Stimulated activated CD4-positive, alpha-beta T cell treated with anti-CD3 and anti-CD28 coated beads, Interleukin-12 subunit alpha, Interleukin-12 subunit beta, amount 100 ng/mL, for 4 hours (primary cell): ENCODE data around the gene GAGE12D.
"Not testable (repeated sequence)": the region's sequence is repeated elsewhere in the genome, so short reads cannot be mapped to it uniquely, and the experiment has no call there.

Source experiments
- DNase-seq: peaks from one replicate; pipeline ENCODE4 v3.0.0-alpha.2; 2020

Gene GAGE12D

GRCh38 chrX:49541433-49541832 lies at the start of gene GAGE12D:
TSS of gene GAGE12D (plus strand) at chrX:49541733. CDS start at chrX:49542888, 1,155 bp downstream.
- not testable (repeated sequence) for DNase-seq

GRCh38 chrX:49531877-49532276 lies 9.7 kb upstream of the GAGE12D start, which contains the start of gene GAGE12C:
TSS of gene GAGE12C (plus strand) at chrX:49532177. CDS start at chrX:49533332, 1,155 bp downstream.
- not testable (repeated sequence) for DNase-seq

- DNase-seq: not testable (repeated sequence)
These were observed 9.5 kb downstream of the GAGE12D start, which contains the start of gene GAGE12E for GRCh38 chrX:49550989-49551388. TSS of gene GAGE12E (plus strand) at chrX:49551289. CDS start at chrX:49552444, 1,155 bp downstream.

GRCh38 chrX:49560542-49560941 lies 19.0 kb downstream of the GAGE12D start, which contains the start of gene GAGE12F:
TSS of gene GAGE12F (plus strand) at chrX:49560842. CDS start at chrX:49561997, 1,155 bp downstream.
- not testable (repeated sequence) for DNase-seq

- DNase-seq: not testable (repeated sequence)
These were observed 27.2 kb downstream of the GAGE12D start for GRCh38 chrX:49568728-49569127.

GRCh38 chrX:49569152-49569551 lies 27.6 kb downstream of the GAGE12D start:
- DNase-seq: not testable (repeated sequence)

- DNase-seq: not testable (repeated sequence)
These were observed 28.6 kb downstream of the GAGE12D start, which contains the start of gene GAGE12G for GRCh38 chrX:49570100-49570499. TSS of gene GAGE12G (plus strand) at chrX:49570400. CDS start at chrX:49571555, 1,155 bp downstream.

GRCh38 chrX:49579649-49580048 lies 38.1 kb downstream of the GAGE12D start, which contains the start of gene GAGE12H:
TSS of gene GAGE12H (plus strand) at chrX:49579949. CDS start at chrX:49581104, 1,155 bp downstream.
- not testable (repeated sequence) for DNase-seq

GRCh38 chrX:49589196-49589595 lies 47.7 kb downstream of the GAGE12D start, which contains the start of gene GAGE2A:
TSS of gene GAGE2A (plus strand) at chrX:49589496. CDS start at chrX:49590651, 1,155 bp downstream.
- DNase-seq: not testable (repeated sequence)

- DNase-seq: not testable (repeated sequence)
These were observed 48.4 kb downstream of the GAGE12D start for GRCh38 chrX:49589769-49590478.

- DNase-seq: not testable (repeated sequence)
These were observed 49.0 kb downstream of the GAGE12D start for GRCh38 chrX:49590488-49590887.
